Fibroblast of gingiva (primary cell): ENCODE measurements around the gene DHX8.
"Not testable (repeated sequence)": the region's sequence is repeated elsewhere in the genome, so short reads cannot be mapped to it uniquely, and the experiment has no call there.

Experiments used
- DNase-seq: peaks from one replicate; pipeline ENCODE4 v3.0.0-alpha.2; 2011; ENCODE audit warnings: low read depth

Gene DHX8

GRCh38 chr17:43483674-43484551 lies at the start of gene DHX8:
TSS of gene DHX8 (plus strand) at chr17:43483975. CDS start at chr17:43484038, 63 bp downstream.
- DNase-seq = peak; percentile 99

- DNase-seq = no peak
These were observed 48.9 kb upstream of the DHX8 start for GRCh38 chr17:43434902-43435319.

DNA sequence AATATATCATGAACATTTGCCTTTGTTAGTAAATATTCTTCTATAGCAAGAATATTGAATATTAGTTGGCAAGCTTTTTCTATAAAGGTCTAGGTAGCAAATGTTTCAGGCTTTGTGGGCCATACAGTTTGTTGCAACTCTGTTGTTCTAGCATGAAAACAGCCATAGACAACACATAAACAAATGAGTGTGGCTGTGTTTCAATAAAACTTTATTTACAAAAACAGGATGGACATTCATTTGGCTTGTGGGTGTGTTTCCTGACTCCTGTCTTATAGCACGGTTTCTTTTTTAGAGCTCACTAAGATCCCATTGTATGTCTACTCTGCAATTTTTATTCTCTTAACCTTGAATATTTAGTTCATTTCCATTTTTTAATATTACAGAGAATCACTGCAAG lies 46.0 kb upstream of the DHX8 start:
- no peak for DNase-seq

- DNase-seq = no peak
These were observed 45.1 kb upstream of the DHX8 start for GRCh38 chr17:43438626-43439025.

GRCh38 chr17:43439041-43439440 lies 44.7 kb upstream of the DHX8 start:
- DNase-seq = no peak

DNA sequence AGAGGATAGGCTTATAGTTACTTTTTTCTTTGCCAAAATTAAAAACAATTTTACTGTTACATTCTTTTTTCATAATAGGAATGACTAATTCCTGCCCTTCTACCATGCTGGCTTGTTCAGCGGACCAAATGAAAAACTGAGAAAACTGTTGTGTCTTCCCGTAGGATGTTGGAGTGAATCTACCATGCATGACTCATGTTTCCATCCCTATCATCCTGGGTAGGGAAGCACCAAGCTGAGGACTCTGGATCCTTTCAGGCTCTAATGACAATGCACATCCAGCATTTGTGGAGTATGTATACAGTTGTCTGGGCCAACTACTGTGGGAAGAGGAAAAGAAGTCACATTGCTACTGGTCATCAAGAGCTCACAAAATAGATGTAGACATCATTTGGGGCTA lies 41.1 kb upstream of the DHX8 start:
- peak; percentile 56 for DNase-seq

DNA sequence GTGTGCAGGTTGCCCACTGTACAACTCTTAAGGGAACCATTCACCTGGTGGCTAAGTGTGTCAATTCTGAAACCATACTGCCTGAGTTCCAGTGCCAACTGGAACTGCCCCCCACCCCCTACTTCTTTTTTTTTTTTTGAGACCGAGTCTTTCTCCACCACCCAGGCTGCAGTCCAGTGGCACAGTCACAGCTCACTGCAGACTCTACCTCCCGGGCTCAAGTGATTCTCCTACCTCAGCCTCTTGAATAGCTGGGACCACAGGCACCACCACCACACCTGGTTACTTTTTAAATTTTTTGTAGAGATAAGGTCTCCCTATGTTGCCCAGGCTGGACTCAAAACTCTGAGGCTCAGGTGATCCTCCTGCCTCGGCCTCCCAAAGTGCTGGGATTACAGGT lies 40.4 kb upstream of the DHX8 start:
- DNase-seq = no peak

DNA sequence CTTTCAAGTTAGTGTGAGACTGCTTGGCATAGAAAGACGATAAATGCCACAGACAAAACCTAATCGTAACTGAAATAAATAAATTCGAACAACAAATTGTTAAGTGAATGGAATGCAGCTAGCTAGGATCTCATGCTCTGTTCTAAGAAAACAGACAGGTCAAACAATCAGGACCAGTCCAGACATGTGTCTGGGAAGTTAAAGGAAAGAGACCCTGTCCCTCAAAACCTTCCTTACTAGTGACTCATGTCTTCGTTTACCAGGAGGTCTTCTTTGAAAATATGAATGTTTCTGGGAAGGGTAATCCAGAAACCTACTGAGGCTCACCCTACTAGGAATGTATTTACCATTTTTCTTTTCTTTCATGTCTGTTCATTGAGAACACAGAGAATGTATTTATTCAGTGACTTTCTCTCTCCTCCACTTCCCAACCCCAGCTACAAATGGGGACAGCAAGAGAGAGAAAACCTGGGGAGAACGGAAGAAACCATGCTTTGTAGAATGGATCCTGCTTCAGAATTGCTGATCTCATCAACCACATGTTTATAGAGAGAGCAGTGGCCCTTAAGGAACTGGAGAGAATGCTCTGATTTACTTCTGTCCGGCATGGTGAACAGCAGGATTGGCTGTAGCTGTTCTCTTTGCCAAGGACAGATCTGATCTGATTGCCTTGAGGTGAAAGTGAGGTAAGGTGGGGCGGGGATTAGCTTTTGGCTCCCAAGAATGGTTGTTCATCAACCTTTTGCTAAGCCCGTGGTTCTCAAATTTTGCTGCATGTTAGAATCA lies 39.4 kb upstream of the DHX8 start:
- peak; percentile 44 for DNase-seq

GRCh38 chr17:43445009-43445589 lies 38.7 kb upstream of the DHX8 start:
- DNase-seq = no peak

GRCh38 chr17:43446773-43447172 lies 37.0 kb upstream of the DHX8 start:
- DNase-seq = no peak

GRCh38 chr17:43448720-43449469 lies 34.9 kb upstream of the DHX8 start:
- DNase-seq = no peak

- peak; percentile 78 for DNase-seq
These were observed 34.1 kb upstream of the DHX8 start for GRCh38 chr17:43449470-43450248.

DNA sequence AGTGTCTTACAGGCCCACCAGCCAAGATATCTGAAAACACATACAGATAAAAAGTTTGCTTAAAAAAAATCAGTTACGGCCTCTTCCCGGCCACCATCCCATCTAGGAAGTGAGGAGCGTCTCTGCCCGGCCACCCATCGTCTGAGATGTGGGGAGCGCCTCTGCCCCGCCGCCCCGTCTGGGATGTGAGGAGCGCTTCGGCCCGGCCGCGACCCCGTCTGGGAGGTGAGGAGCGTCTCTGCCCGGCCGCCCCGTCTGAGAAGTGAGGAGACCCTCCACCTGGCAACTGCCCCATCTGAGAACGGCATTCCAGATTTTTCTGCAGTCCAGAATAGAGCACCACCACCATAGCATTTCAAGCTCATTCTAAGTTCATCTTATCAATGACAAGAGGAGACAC lies 33.0 kb upstream of the DHX8 start:
- DNase-seq = not testable (repeated sequence)

DNA sequence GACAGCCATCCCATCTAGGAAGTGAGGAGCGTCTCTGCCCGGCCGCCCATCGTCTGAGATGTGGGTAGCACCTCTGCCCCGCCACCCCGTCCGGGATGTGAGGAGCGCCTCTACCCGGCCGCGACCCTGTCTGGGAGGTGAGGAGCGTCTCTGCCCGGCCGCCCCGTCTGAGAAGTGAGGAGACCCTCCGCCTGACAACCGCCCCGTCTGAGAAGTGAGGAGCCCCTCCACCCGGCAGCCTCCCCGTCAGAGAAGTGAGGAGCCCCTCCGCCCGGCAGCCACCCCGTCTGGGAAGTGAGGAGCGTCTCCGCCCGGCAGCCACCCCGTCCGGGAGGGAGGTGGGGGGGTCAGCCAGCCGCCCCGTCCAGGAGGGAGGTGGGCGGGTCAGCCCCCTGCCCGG lies 32.0 kb upstream of the DHX8 start:
- not testable (repeated sequence) for DNase-seq

GRCh38 chr17:43453331-43453812 lies 30.4 kb upstream of the DHX8 start:
- DNase-seq = no peak

- no peak for DNase-seq
These were observed 28.9 kb upstream of the DHX8 start for GRCh38 chr17:43454868-43455267.

GRCh38 chr17:43456029-43456428 lies 27.7 kb upstream of the DHX8 start:
- DNase-seq = no peak

DNA sequence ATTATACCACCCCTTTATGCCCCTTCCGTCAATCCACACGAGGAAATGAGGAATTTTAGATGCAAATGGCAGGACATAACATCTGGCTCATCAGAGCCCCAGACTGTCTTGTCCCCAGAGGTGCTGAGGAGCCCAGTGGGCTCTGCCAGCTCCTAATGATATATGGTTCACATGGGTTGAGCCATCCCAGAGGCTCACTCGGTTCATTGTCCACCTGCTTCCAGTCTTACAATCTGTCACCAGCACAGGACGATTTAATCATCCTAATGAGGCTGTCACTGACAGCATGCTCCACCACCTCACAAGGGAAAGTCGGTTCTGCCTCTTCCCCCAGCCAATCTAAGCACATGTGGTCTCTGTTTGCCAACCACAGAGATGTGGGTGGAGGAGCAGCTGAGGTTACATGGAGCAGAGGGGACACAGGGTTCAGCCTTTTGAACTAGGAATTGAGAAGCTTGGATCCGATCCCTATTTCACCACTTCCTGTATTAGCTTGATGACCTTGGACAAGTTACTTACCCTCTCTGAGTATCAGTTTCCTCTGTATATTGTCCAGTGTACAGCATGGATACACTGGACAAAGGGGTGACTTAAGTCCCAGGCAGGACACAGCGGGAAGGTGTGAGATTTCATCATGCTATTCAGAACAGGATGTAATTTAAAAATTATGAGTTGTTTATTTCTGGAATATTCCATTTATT lies 27.0 kb upstream of the DHX8 start:
- DNase-seq = peak; percentile 75

DNA sequence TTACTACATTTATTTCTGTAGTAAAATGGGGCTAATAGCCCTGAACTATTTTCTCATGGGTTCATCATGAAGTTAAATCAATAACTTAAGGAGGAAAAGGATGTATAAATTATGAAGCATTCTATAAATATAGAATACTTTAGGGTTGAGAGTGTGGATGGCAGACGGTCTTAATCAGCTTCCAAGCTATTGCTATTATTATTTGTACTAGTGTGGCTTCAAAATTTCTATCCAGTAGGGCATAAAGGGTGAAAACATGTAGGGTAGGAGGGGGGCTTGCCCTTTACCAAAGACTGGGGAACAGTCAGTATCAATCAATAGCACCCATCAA lies 26.4 kb upstream of the DHX8 start:
- DNase-seq = no peak

DNA sequence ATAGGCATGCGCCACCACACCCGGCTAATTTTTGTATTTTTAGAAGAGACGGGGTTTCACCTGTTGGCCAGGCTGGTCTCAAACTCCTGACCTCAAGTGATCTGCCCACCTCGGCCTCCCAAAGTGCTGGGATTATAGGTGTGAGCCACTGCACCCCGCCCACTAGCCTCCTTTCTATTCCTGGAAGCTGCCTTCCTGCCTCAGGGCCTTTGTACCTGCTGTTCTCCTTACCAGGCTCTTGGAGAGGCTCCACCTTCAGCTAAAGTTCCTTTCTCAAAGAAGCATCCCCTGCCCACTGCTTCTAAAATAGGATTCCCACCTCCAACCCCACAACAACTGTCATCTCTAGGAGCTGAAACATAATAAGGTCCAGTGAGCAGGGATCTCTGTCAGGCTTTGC lies 23.9 kb upstream of the DHX8 start:
- DNase-seq = not testable (repeated sequence)

DNA sequence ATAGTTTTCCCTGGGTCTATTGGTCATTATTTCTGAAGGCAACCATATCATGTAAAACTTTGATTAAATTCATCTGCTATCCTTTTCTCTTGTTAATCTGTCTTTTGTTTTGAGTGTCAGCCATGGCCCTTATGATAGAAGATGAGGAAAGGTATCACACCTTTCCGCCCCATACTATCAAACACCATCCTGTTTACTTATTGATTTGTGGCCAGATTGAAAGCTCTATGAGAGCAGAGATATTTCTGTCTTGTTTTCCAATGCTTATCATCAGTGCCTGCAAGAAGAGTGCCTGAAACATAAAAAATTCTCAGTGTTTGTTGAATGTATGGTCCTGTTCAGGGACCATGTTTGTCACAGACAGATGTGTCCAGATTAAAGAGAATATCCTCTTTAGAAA lies 22.6 kb upstream of the DHX8 start:
- no peak for DNase-seq
